Sigmoid colon (tissue), 4 donors: ENCODE data around the gene POLR1A.

Experiments
- CTCF ChIP-seq, 4 experiments: fragments of 450-650 bp in 3 of 4; fragments of 200-600 bp in 1 of 4; IDR thresholded peaks; one replicate each; pipeline ENCODE4 v1.5.1; 2016 to 2019; ENCODE audit warnings: antibody characterized with exemption in 4 of 4, mild to moderate bottlenecking in 3 of 4, moderate library complexity in 2 of 4
- EP300 ChIP-seq, 4 donors: sonication (generic); formaldehyde crosslinking; IDR thresholded peaks; one replicate each; pipeline ENCODE4 v1.6.1; 2017; ENCODE audit warnings: antibody characterized with exemption in 4 of 4
- POLR2A ChIP-seq, 2 donors: fragments of 450-650 bp; IDR thresholded peaks; one replicate each; pipeline ENCODE4 v1.6.1; 2016; ENCODE audit warnings: antibody characterized with exemption in 2 of 2, mild to moderate bottlenecking in 2 of 2, moderate library complexity in 2 of 2
- POLR2AphosphoS5 ChIP-seq, 4 donors: sonication (generic); formaldehyde crosslinking; IDR thresholded peaks; one replicate each; pipeline ENCODE4 v1.6.1; 2017; ENCODE audit warnings: antibody characterized with exemption in 4 of 4

- no peak for TF ChIP-seq POLR2A (IDR thresholded peaks at IDR 0.05)
- no peak for TF ChIP-seq CTCF (IDR thresholded peaks at IDR 0.05)
- TF ChIP-seq POLR2AphosphoS5 (IDR thresholded peaks at IDR 0.05), result no peak
- TF ChIP-seq EP300 (IDR thresholded peaks at IDR 0.05), result no peak
Observed at GRCh38 chr2:85978883-85979780, 126.6 kb downstream of the POLR1A start.
